Amniotic epithelial cell (primary cell): ENCODE data around the gene GZMM.
A peak's percentile ranks its signal among the peaks of the same experiment; 100 is the strongest.
"Not testable (repeated sequence)": the region's sequence is repeated elsewhere in the genome, so short reads cannot be mapped to it uniquely, and the experiment has no call there.

ENCODE experiments used
- DNase-seq: peaks from one replicate; pipeline ENCODE4 v3.0.0-alpha.2; 2010; ENCODE audit warnings: low read depth

GZMM gene

GRCh38 chr19:583198-583967 lies 39.5 kb downstream of the GZMM start:
- no peak for DNase-seq

GRCh38 chr19:583968-584239 lies 40.1 kb downstream of the GZMM start:
- DNase-seq, result no peak

GRCh38 chr19:584240-585001 lies 40.6 kb downstream of the GZMM start:
- DNase-seq, result peak; percentile 37

- DNase-seq, result not testable (repeated sequence)
Measured at GRCh38 chr19:585146-585545, 41.3 kb downstream of the GZMM start.

GRCh38 chr19:585551-586110 lies 41.8 kb downstream of the GZMM start:
- DNase-seq, result no peak

- DNase-seq, result peak; percentile 64
Measured at GRCh38 chr19:588093-588740, 44.4 kb downstream of the GZMM start.

GRCh38 chr19:588741-589692 lies 45.2 kb downstream of the GZMM start:
- no peak for DNase-seq

GRCh38 chr19:589693-590395 lies 46.0 kb downstream of the GZMM start, which contains the start of gene HCN2:
Gene HCN2, plus strand, starts transcription at chr19:589881. Its CDS starts 65 bp downstream, at chr19:589946.
- no peak for DNase-seq

- DNase-seq, result peak; percentile 27
Measured at GRCh38 chr19:590396-590745, 46.5 kb downstream of the GZMM start.

- no peak for DNase-seq
Measured at GRCh38 chr19:590750-591098, 46.9 kb downstream of the GZMM start.

- DNase-seq, result no peak
Measured at GRCh38 chr19:591099-591958, 47.5 kb downstream of the GZMM start.

- no peak for DNase-seq
Measured at GRCh38 chr19:592101-592500, 48.2 kb downstream of the GZMM start.

GRCh38 chr19:593055-593454 lies 49.2 kb downstream of the GZMM start:
- no peak for DNase-seq

- no peak for DNase-seq
Measured at GRCh38 chr19:593505-593904, 49.7 kb downstream of the GZMM start.

GRCh38 chr19:594265-594870 lies 50.5 kb downstream of the GZMM start:
- no peak for DNase-seq

GRCh38 chr19:595326-596262 lies 51.7 kb downstream of the GZMM start:
- no peak for DNase-seq

GRCh38 chr19:596263-596655 lies 52.4 kb downstream of the GZMM start:
- no peak for DNase-seq
